ENCODE measurements around the gene RBPMS2. TPM values are rescaled to one million over a fixed set of nuclear protein-coding genes. Genes with fewer than 3 reads are reported as not detected.

RBPMS2 gene
- 181 and 185 TPM in 2 replicates for total RNA-seq (2021)
- long read RNA-seq, transcript RBPMS2-201 (8 exons, 2,008 nt) = major isoform, 47 of 299 reads
- long read RNA-seq, partial matches to known transcripts = 238 of 299 reads
- long read RNA-seq, other reads (novel, unspliced or antisense) = 14 of 299 reads

- Histone ChIP-seq H2BK120ac (ENCODE audit: low read depth, low read length, poor library complexity, severe bottlenecking) (no peak within 1 kb of the TSS), H4K8ac (replicated peaks; ENCODE audit: insufficient read length, low read depth, low read length) (no peak within 1 kb of the TSS), H3K9ac (ENCODE audit: extremely low read depth, insufficient read length, low read length) (peak within 1 kb of the TSS; percentile 74), H2BK5ac (ENCODE audit: insufficient read length, low read length) (no peak within 1 kb of the TSS), H4K5ac (ENCODE audit: insufficient read length, low read depth, low read length) (no peak within 1 kb of the TSS), H2AFZ (ENCODE audit: low read length) (no peak within 1 kb of the TSS), H2AK5ac (ENCODE audit: insufficient read length, low read length) (no peak within 1 kb of the TSS), H3K23ac (ENCODE audit: insufficient read length, low read depth, low read length) (no peak within 1 kb of the TSS), H3K79me1 (ENCODE audit: insufficient read depth, low read depth, low read length, poor library complexity, severe bottlenecking) (no peaks in the 10 kb centered on the region), H3K23me2 (ENCODE audit: insufficient read length, low read depth, low read length, poor library complexity, severe bottlenecking) (peaks cover 17% of the 10 kb centered on the region), H2BK20ac (ENCODE audit: low read depth, low read length, poor library complexity, severe bottlenecking) (no peak within 1 kb of the TSS), H3K4me1 (ENCODE audit: insufficient read depth, low read length) (peaks cover 18% of the 10 kb centered on the region; the same call in 1 of the 2 replicates), H3K9me3 (ENCODE audit: control insufficient read depth, low read depth, low read length) (no peaks in the 10 kb centered on the region), H3T11ph (ENCODE audit: low read length) (no peak within 1 kb of the TSS), H3K4me2 (ENCODE audit: insufficient read depth, insufficient read length, low read length) (peak within 1 kb of the TSS; percentile 86), H4K91ac (ENCODE audit: insufficient read length, low read depth, low read length) (no peak within 1 kb of the TSS), H2BK15ac (ENCODE audit: low read depth, low read length) (no peak within 1 kb of the TSS), H3K27me3 (ENCODE audit: insufficient read depth, low read length) (no peaks in the 10 kb centered on the region), H3K14ac (ENCODE audit: insufficient read depth, low read length) (peak within 1 kb of the TSS; percentile 14), H4K20me1 (ENCODE audit: control insufficient read depth, insufficient read depth, insufficient read length) (no peaks in the 10 kb centered on the region), H3K18ac (ENCODE audit: insufficient read length, low read depth, low read length) (peak within 1 kb of the TSS; percentile 10), H3K27ac (ENCODE audit: insufficient read length, low read depth, low read length) (no peak within 1 kb of the TSS), H3K4ac (ENCODE audit: low read depth, low read length) (no peak within 1 kb of the TSS; the same call in 1 of the 2 replicates), H2BK12ac (ENCODE audit: insufficient read length, low read depth, low read length) (no peak within 1 kb of the TSS), H3K79me2 (ENCODE audit: insufficient read depth, low read length) (peaks cover 38% of the 10 kb centered on the region), H3K56ac (ENCODE audit: insufficient read length, low read depth, low read length) (no peak within 1 kb of the TSS)
- Mint-ChIP-seq H3K9me3 (no peaks in the 10 kb centered on the region), H3K36me3 (ENCODE audit: insufficient read depth in 1 of 3, low read depth in 3 of 3) (peaks cover 0 to 7% (median 6%) of the 10 kb centered on the region in 3 experiments; a peak in 5 of 7 replicates), H3K4me3 (peak within 1 kb of the TSS; percentile 88 to 99), H3K4me1 (peaks cover 52 to 55% of the 10 kb centered on the region in 2 experiments), H3K27me3 (ENCODE audit: low read depth) (no peaks in the 10 kb centered on the region), H3K27ac (peak within 1 kb of the TSS; percentile 83 to 99 (median 94))
- DNase-seq = peak; percentile 53
- TF ChIP-seq CTCF (conservative IDR thresholded peaks at IDR 0.05) = no peak
- WGBS (ENCODE audit: extremely low coverage, insufficient read length, low lambda C conversion rate) = no CpG with 5 or more reads among the region's 90 CpGs
Observed at GRCh38 chr15:64775551-64776401, at the start of gene RBPMS2. Gene RBPMS2 (minus strand): TSS chr15:64775589. CDS start chr15:64775319, 270 bp downstream.
